IPS DF 6.9 (cell line): ENCODE measurements around the gene CAD.

ENCODE experiments used
- DNase-seq: peaks from one replicate; pipeline ENCODE4 v3.0.0-alpha.2; 2013; ENCODE audit warnings: low read depth, low spot score
- H3K27ac ChIP-seq: one replicate; pipeline ENCODE4 v1.5.1; 2013; ENCODE audit warnings: low read length, control low read depth
- H3K27me3 ChIP-seq: 2 replicates; pipeline ENCODE4 v1.6.1; 2013; ENCODE audit warnings: mild to moderate bottlenecking, low read length; ENCODE audit not compliant: control insufficient read depth, insufficient read depth
- H3K36me3 ChIP-seq: 2 replicates; pipeline ENCODE4 v1.6.1; 2013; ENCODE audit warnings: low read length; ENCODE audit not compliant: control insufficient read depth, insufficient read depth
- H3K4me1 ChIP-seq: 2 replicates; pipeline ENCODE4 v1.6.1; 2013; ENCODE audit warnings: low read length; ENCODE audit not compliant: control insufficient read depth, insufficient read depth
- H3K4me3 ChIP-seq: 2 replicates; pipeline ENCODE4 v1.5.1; 2013; ENCODE audit warnings: mild to moderate bottlenecking, low read length
- H3K9me3 ChIP-seq: 2 replicates; pipeline ENCODE4 v1.6.1; 2013; ENCODE audit warnings: low read length, inconsistent platforms; ENCODE audit not compliant: control insufficient read depth, insufficient read depth
- WGBS: extraction: QIAGEN DNeasy Blood & Tissue Kit; methylation state at CpG from one replicate; pipeline ENCODE4 v1.1.7; 2013; ENCODE audit warnings: mixed read lengths, missing lambda C conversion rate; ENCODE audit not compliant: insufficient read length, insufficient coverage; 5-methylcytosine and 5-hydroxymethylcytosine counted together

Gene CAD

GRCh38 chr2:27281855-27282559, 64.8 kb downstream of the CAD start, which contains the start of gene TRIM54:
TRIM54 (plus strand) TSS chr2:27282429; CDS start chr2:27282732, 303 bp downstream.
- WGBS = no CpG with 5 or more reads among the region's 5 CpGs
- H3K36me3 ChIP-seq = no peaks in the 10 kb centered on the region
- no peaks in the 10 kb centered on the region for H3K27me3 ChIP-seq
- H3K27ac ChIP-seq = no peak within 1 kb of the TSS
- DNase-seq = no peak
- peaks cover 8% of the 10 kb centered on the region for H3K4me1 ChIP-seq
- H3K4me3 ChIP-seq = no peak within 1 kb of the TSS
- no peaks in the 10 kb centered on the region for H3K9me3 ChIP-seq

DNA sequence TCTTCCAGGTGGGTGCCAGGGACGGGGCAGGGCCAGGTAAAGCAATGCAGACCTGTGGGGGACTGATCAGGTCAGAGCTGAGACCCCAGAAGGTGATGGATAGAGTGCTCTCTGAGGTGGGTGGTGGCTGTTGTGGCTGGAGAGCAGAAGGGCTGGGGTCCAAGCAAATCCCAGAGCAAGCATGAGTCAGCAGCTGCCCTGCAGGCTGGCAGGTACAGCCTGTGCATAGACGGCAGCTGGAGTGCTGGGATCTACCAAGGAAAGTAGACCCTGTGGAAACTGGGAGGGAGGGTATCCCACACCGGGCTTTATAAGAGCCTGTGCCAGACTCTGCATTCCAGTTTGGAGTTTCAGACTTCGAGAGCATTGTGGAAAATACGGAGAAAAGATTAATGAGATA, 65.7 kb downstream of the CAD start:
- no peak for DNase-seq

GRCh38 chr2:27284996-27285395, 67.8 kb downstream of the CAD start:
- no peaks in the 10 kb centered on the region for H3K9me3 ChIP-seq

More for the DNA sequence above, 65.7 kb downstream of the CAD start:
- Histone ChIP-seq H3K36me3 (no peaks in the 10 kb centered on the region), H3K4me1 (peaks cover 8% of the 10 kb centered on the region), H3K27ac (no peak overlapping the region), H3K4me3 (no peak overlapping the region), H3K9me3 (no peaks in the 10 kb centered on the region), H3K27me3 (no peaks in the 10 kb centered on the region)
- no CpG with 5 or more reads among the region's 5 CpGs for WGBS

GRCh38 chr2:27285481-27285880, 68.3 kb downstream of the CAD start:
- Histone ChIP-seq H3K36me3 (no peaks in the 10 kb centered on the region), H3K4me1 (peaks cover 8% of the 10 kb centered on the region), H3K4me3 (no peak overlapping the region), H3K27me3 (no peaks in the 10 kb centered on the region), H3K9me3 (no peaks in the 10 kb centered on the region), H3K27ac (no peak overlapping the region)
- no peak for DNase-seq
- WGBS = no CpG with 5 or more reads among the region's 6 CpGs

More at GRCh38 chr2:27284996-27285395, 67.8 kb downstream of the CAD start:
- H3K36me3 ChIP-seq = no peaks in the 10 kb centered on the region
- H3K27ac ChIP-seq = no peak overlapping the region
- no peak for DNase-seq
- H3K27me3 ChIP-seq = no peaks in the 10 kb centered on the region
- WGBS = no CpG with 5 or more reads among the region's 1 CpG
- peaks cover 8% of the 10 kb centered on the region for H3K4me1 ChIP-seq
- H3K4me3 ChIP-seq = no peak overlapping the region

- H3K27ac ChIP-seq = no peak overlapping the region
- no peak overlapping the region for H3K4me3 ChIP-seq
- WGBS = no CpG with 5 or more reads among the region's 3 CpGs
- no peaks in the 10 kb centered on the region for H3K27me3 ChIP-seq
- DNase-seq = no peak
- H3K9me3 ChIP-seq = no peaks in the 10 kb centered on the region
- H3K36me3 ChIP-seq = no peaks in the 10 kb centered on the region
- H3K4me1 ChIP-seq = no peaks in the 10 kb centered on the region; the same call in 1 of the 2 replicates
Observed at GRCh38 chr2:27288610-27289009, 71.4 kb downstream of the CAD start.

DNA sequence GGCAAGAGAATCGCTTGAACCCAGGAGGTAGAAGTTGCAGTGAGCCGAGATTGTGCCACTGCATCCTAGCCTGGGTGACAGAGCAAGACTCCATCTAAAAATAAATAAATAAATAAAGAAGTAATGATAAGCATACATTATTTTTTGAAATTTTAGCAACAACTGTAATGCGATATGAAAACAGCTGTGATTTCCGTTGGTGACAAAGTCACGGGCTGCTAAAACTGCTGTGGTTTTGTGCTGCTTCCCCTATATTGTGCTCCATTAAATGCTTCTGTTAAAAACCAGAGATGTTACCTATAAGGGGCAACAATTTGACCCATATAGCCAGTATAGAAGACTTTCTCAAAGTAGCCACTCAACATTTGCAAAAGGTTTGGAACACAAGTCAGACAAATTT, 73.4 kb downstream of the CAD start:
- H3K27me3 ChIP-seq = no peaks in the 10 kb centered on the region
- H3K4me1 ChIP-seq = no peaks in the 10 kb centered on the region
- no peak overlapping the region for H3K4me3 ChIP-seq
- WGBS = no CpG with 5 or more reads among the region's 5 CpGs
- no peak for DNase-seq
- H3K9me3 ChIP-seq = no peaks in the 10 kb centered on the region
- H3K36me3 ChIP-seq = no peaks in the 10 kb centered on the region
- H3K27ac ChIP-seq = no peak overlapping the region

- H3K4me3 ChIP-seq = no peak overlapping the region
- no peaks in the 10 kb centered on the region for H3K27me3 ChIP-seq
- H3K9me3 ChIP-seq = no peaks in the 10 kb centered on the region
- no peaks in the 10 kb centered on the region for H3K4me1 ChIP-seq
- no CpG with 5 or more reads among the region's 6 CpGs for whole genome bisulfite sequencing
- DNase-seq = no peak
- H3K36me3 ChIP-seq = no peaks in the 10 kb centered on the region
- no peak overlapping the region for H3K27ac ChIP-seq
Observed at GRCh38 chr2:27291865-27292264, 74.7 kb downstream of the CAD start.
